A673 (cell line): ENCODE data around the gene PAOX. TPM values are rescaled to one million over a fixed set of nuclear protein-coding genes. Genes with fewer than 3 reads are reported as not detected.

Experiments
- BruUV-seq: library from RNA; stranded (reverse); fragments of 400-500 nt; replicated peaks from 2 replicates; lab custom pipeline; 2021; lab: Mats Ljungman, UMichigan
- CTCF ChIA-PET: fragments of 300-600 bp; sonication (Branson Sonifier 250); formaldehyde crosslinking; loops from one replicate; lab custom pipeline; 2022; ENCODE audit warnings: antibody characterized with exemption; lab: Charles Lee
- POLR2A ChIA-PET: fragments of 300-600 bp; sonication (Branson Sonifier 250); formaldehyde crosslinking; loops from one replicate; lab custom pipeline; 2022; ENCODE audit warnings: antibody characterized with exemption; ENCODE audit not compliant: low non-redundant PET; lab: Charles Lee
- DNase-seq: peaks from one replicate; pipeline ENCODE4 v3.0.0-alpha.2; 2015; ENCODE audit warnings: low spot score
- H3K27ac ChIP-seq: fragments of 200-600 bp; sonication (generic); 2 replicates; pipeline ENCODE4 v1.5.1; 2016; ENCODE audit warnings: mixed run types, low read depth, mild to moderate bottlenecking, mixed read lengths, antibody characterized with exemption, low read length; ENCODE audit not compliant: poor library complexity, severe bottlenecking
- H3K27me3 ChIP-seq: fragments of 200-600 bp; sonication (generic); replicated peaks from 2 replicates; pipeline ENCODE4 v1.6.1; 2017; ENCODE audit warnings: mixed run types, low read depth, mild to moderate bottlenecking, mixed read lengths, antibody characterized with exemption, low read length; ENCODE audit not compliant: insufficient read depth, poor library complexity
- H3K36me3 ChIP-seq: fragments of 200-600 bp; sonication (generic); 2 replicates; pipeline ENCODE4 v1.6.1; 2016; ENCODE audit warnings: mixed run types, mild to moderate bottlenecking, mixed read lengths, antibody characterized with exemption, low read length; ENCODE audit not compliant: insufficient read depth, poor library complexity, severe bottlenecking
- H3K4me1 ChIP-seq: fragments of 200-600 bp; sonication (generic); 2 replicates; pipeline ENCODE4 v1.6.1; 2017; ENCODE audit warnings: mixed run types, mild to moderate bottlenecking, mixed read lengths, antibody characterized with exemption, low read length; ENCODE audit not compliant: insufficient read depth, poor library complexity, severe bottlenecking
- H3K4me3 ChIP-seq: fragments of 200-600 bp; sonication (generic); 2 replicates; pipeline ENCODE4 v1.5.1; 2016; ENCODE audit warnings: low read depth, mixed run types, mild to moderate bottlenecking, mixed read lengths, low read length; ENCODE audit not compliant: poor library complexity, severe bottlenecking
- H3K9me3 ChIP-seq: fragments of 200-600 bp; sonication (generic); 2 replicates; pipeline ENCODE4 v1.6.1; 2016; ENCODE audit warnings: mixed run types, low read depth, mild to moderate bottlenecking, mixed read lengths, antibody characterized with exemption, low read length; ENCODE audit not compliant: poor library complexity, severe bottlenecking
- CTCF ChIP-seq: fragments of 300-800, 200-600 bp; sonication (generic); conservative IDR thresholded peaks from 2 replicates; pipeline ENCODE4 v1.5.1; 2017; ENCODE audit warnings: low read depth, mild to moderate bottlenecking, antibody characterized with exemption, low read length, moderate library complexity, mixed read lengths
- EZH2 ChIP-seq: fragments of 200-600 bp; sonication (generic); IDR thresholded peaks from 2 replicates; pipeline ENCODE4 v1.6.1; 2017; ENCODE audit warnings: borderline replicate concordance, low read depth, mild to moderate bottlenecking, mixed read lengths, antibody characterized with exemption, low read length; ENCODE audit not compliant: poor library complexity, severe bottlenecking
- intact Hi-C: fragments of 100-400 bp; cut with micrococcal nuclease; formaldehyde crosslinking; loops from one replicate; pipeline ENCODE4 v1.10.0; 2022; ENCODE audit not compliant: unreplicated experiment
- total RNA-seq: library from RNA; stranded (reverse); gene quantifications from 2 replicates; pipeline ENCODE4 v1.2.3, GENCODE V29; 2021

The PAOX gene
- total RNA-seq, 1 experiment from 2014 or later: 0.92 TPM

GRCh38 chr10:133343558-133343957, 35.5 kb upstream of the PAOX start:
- Histone ChIP-seq H3K36me3 (no peaks in the 10 kb centered on the region), H3K9me3 (no peaks in the 10 kb centered on the region), H3K4me1 (peaks cover 6% of the 10 kb centered on the region), H3K4me3 (no peak overlapping the region), H3K27me3 (no peaks in the 10 kb centered on the region), H3K27ac (no peak overlapping the region)
- TF ChIP-seq EZH2 (no peak), CTCF (no peak)
- intact Hi-C loops: no loop called here
- ChIA-PET CTCF (no interaction called here), POLR2A (no interaction called here)
- no peak for DNase-seq
- BruUV-seq: no TSS peak

- ChIA-PET CTCF (no interaction called here), POLR2A (no interaction called here)
- intact Hi-C loops: no loop called here
- no peak for DNase-seq
- H3K27me3 ChIP-seq: no peaks in the 10 kb centered on the region
- H3K9me3 ChIP-seq: no peaks in the 10 kb centered on the region
- TF ChIP-seq CTCF (no peak), EZH2 (no peak)
- no peak overlapping the region for H3K4me3 ChIP-seq
- no TSS peak for BruUV-seq
- H3K4me1 ChIP-seq: peaks cover 6% of the 10 kb centered on the region
- no peak overlapping the region for H3K27ac ChIP-seq
- H3K36me3 ChIP-seq: no peaks in the 10 kb centered on the region
These were observed 34.8 kb upstream of the PAOX start for GRCh38 chr10:133344236-133344635.

GRCh38 chr10:133346413-133346812, 32.6 kb upstream of the PAOX start:
- ChIA-PET CTCF (no interaction called here), POLR2A (no interaction called here)
- TF ChIP-seq EZH2: no peak
- Histone ChIP-seq H3K36me3 (no peaks in the 10 kb centered on the region), H3K4me3 (no peak overlapping the region), H3K4me1 (peaks cover 6% of the 10 kb centered on the region), H3K27me3 (no peaks in the 10 kb centered on the region), H3K27ac (no peak overlapping the region), H3K9me3 (no peaks in the 10 kb centered on the region)
- intact Hi-C loops: no loop called here
- BruUV-seq: no TSS peak
- DNase-seq: no peak
